Mucosa of stomach (tissue), 1 donor: Measurements from ENCODE around the gene NCF2.

ENCODE experiments used
- H3K27me3 ChIP-seq: one replicate; pipeline ENCODE4 v1.7.0; 2013; ENCODE audit warnings: mild to moderate bottlenecking, low read length; ENCODE audit not compliant: control insufficient read depth, insufficient read depth
- H3K36me3 ChIP-seq: one replicate; pipeline ENCODE4 v1.7.0; 2013; ENCODE audit warnings: low read length; ENCODE audit not compliant: control insufficient read depth, insufficient read depth
- H3K4me1 ChIP-seq: one replicate; pipeline ENCODE4 v1.7.0; 2013; ENCODE audit warnings: mild to moderate bottlenecking, low read length; ENCODE audit not compliant: control insufficient read depth, insufficient read depth
- H3K4me3 ChIP-seq: one replicate; pipeline ENCODE4 v1.7.0; 2013; ENCODE audit warnings: low read length
- H3K9ac ChIP-seq: one replicate; pipeline ENCODE4 v1.7.0; 2013; ENCODE audit warnings: mild to moderate bottlenecking, low read length, moderate library complexity
- H3K9me3 ChIP-seq: one replicate; pipeline ENCODE4 v1.7.0; 2013; ENCODE audit warnings: mild to moderate bottlenecking, low read length, moderate library complexity; ENCODE audit not compliant: control insufficient read depth
- donor health status: Pancreatic carcinoma.

NCF2 gene

GRCh38 chr1:183562701-183563100, 27.6 kb downstream of the NCF2 start:
- Histone ChIP-seq H3K9ac (no peak overlapping the region), H3K36me3 (no peaks in the 10 kb centered on the region), H3K4me3 (no peak overlapping the region), H3K4me1 (peaks cover 6% of the 10 kb centered on the region), H3K9me3 (no peaks in the 10 kb centered on the region), H3K27me3 (no peaks in the 10 kb centered on the region)

- Histone ChIP-seq H3K9me3 (no peaks in the 10 kb centered on the region), H3K4me3 (no peak overlapping the region), H3K4me1 (no peaks in the 10 kb centered on the region), H3K9ac (no peak overlapping the region), H3K36me3 (no peaks in the 10 kb centered on the region), H3K27me3 (no peaks in the 10 kb centered on the region)
These were observed 31.2 kb downstream of the NCF2 start for GRCh38 chr1:183559061-183559460.

GRCh38 chr1:183554577-183554976, 35.7 kb downstream of the NCF2 start:
- no peaks in the 10 kb centered on the region for H3K36me3 ChIP-seq
- no peaks in the 10 kb centered on the region for H3K9me3 ChIP-seq
- no peak overlapping the region for H3K4me3 ChIP-seq
- no peak overlapping the region for H3K9ac ChIP-seq
- peaks cover 4% of the 10 kb centered on the region for H3K4me1 ChIP-seq
- no peaks in the 10 kb centered on the region for H3K27me3 ChIP-seq

- Histone ChIP-seq H3K9me3 (no peaks in the 10 kb centered on the region), H3K27me3 (no peaks in the 10 kb centered on the region), H3K4me3 (no peak overlapping the region), H3K9ac (no peak overlapping the region), H3K36me3 (no peaks in the 10 kb centered on the region), H3K4me1 (peaks cover 4% of the 10 kb centered on the region)
These were observed 36.5 kb downstream of the NCF2 start for GRCh38 chr1:183553764-183554163.

DNA sequence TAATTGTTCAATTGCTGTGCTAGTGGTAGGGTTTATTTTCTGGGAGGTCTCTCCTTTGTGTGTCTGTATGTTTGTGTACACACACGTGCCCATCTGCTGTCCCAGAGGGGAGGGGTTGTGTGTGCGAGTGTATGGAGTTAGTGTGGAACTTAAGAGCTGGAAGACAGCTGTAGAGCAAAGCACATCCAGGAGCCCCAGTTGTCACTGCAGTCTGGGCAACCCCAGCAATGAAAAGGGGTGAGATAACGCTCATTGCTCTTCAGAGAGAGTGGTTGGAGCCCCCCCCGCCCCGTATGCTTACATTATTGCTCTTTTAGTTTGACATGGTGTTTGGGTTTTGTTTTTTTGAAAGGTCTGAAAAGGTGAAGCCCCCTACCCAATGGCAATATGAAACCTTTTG, 36.9 kb downstream of the NCF2 start:
- Histone ChIP-seq H3K9me3 (no peaks in the 10 kb centered on the region), H3K9ac (no peak overlapping the region), H3K36me3 (no peaks in the 10 kb centered on the region), H3K4me1 (peaks cover 4% of the 10 kb centered on the region), H3K4me3 (no peak overlapping the region), H3K27me3 (no peaks in the 10 kb centered on the region)

DNA sequence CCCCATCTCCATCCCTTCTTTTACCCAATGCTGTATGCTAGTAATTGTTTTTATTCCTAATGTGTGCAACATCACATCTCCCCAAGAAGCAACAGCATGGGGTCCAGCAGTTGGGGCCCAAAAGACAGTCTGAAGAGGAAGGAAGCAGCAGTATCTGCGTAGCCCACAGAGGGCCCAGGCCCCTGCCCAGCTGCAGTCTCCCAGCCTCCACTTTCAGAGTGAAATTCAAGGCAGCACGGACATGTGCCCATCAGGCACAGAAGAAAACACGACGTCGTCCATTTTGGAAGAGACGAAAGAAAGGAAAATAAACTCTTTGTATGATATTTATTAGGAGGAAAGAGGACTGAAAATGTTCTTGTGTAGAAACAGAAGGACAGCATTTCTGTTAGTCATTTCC, 37.4 kb downstream of the NCF2 start:
- Histone ChIP-seq H3K4me1 (peaks cover 4% of the 10 kb centered on the region), H3K27me3 (no peaks in the 10 kb centered on the region), H3K4me3 (no peak overlapping the region), H3K36me3 (no peaks in the 10 kb centered on the region), H3K9ac (no peak overlapping the region), H3K9me3 (no peaks in the 10 kb centered on the region)

- no peaks in the 10 kb centered on the region for H3K36me3 ChIP-seq
- H3K9me3 ChIP-seq, result no peaks in the 10 kb centered on the region
These were observed 37.8 kb downstream of the NCF2 start for GRCh38 chr1:183552441-183552840.

DNA sequence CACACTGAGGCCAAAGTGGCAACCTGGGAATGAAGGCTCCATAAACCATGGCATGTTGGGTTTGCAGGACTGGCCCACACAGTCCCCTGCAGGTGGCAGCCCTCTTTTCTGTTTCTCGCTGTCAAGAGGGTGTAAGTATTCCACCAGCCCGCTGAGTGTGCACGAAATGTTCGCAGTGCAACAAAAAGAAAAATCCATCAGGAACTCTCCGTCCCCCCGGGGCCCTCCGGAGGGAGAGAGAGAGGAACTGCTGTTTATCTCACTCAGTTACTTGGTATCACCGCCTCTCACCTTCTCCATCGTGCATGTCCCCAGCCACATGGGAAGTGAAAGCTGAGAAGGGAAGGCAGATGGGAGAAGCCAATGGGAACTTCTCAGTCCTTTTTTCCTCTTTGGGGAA, 38.3 kb downstream of the NCF2 start:
- Histone ChIP-seq H3K27me3 (no peaks in the 10 kb centered on the region), H3K9ac (no peak overlapping the region), H3K9me3 (no peaks in the 10 kb centered on the region), H3K4me3 (no peak overlapping the region), H3K4me1 (peaks cover 4% of the 10 kb centered on the region), H3K36me3 (no peaks in the 10 kb centered on the region)

More at GRCh38 chr1:183552441-183552840, 37.8 kb downstream of the NCF2 start:
- Histone ChIP-seq H3K9ac (no peak overlapping the region), H3K4me1 (peaks cover 4% of the 10 kb centered on the region), H3K27me3 (no peaks in the 10 kb centered on the region), H3K4me3 (no peak overlapping the region)

- Histone ChIP-seq H3K4me3 (no peak overlapping the region), H3K36me3 (no peaks in the 10 kb centered on the region), H3K9ac (no peak overlapping the region), H3K27me3 (no peaks in the 10 kb centered on the region), H3K4me1 (peaks cover 4% of the 10 kb centered on the region), H3K9me3 (no peaks in the 10 kb centered on the region)
These were observed 39.3 kb downstream of the NCF2 start for GRCh38 chr1:183550915-183551314.

DNA sequence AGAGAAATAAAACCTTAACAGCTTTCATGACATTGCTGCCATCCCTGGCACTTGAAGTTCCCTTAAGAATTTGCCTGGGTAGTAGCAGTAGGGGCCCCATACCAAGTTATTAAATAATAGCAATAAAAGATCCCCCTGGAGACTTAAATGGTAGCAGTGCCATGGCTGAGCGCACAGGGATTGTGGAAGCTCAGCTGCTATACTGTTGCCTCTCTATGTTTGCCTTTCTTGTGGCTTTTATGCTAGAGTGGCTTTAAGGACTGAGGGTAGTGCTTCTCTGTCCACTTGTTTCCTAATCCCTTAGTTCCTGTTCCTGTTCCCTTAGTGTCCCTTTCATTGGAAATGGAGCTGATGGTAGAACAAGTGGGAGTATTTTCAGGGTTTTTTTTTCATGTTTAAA, 42.1 kb downstream of the NCF2 start:
- no peaks in the 10 kb centered on the region for H3K9me3 ChIP-seq
- H3K27me3 ChIP-seq, result no peaks in the 10 kb centered on the region
- H3K36me3 ChIP-seq, result no peaks in the 10 kb centered on the region
- no peak overlapping the region for H3K9ac ChIP-seq
- no peaks in the 10 kb centered on the region for H3K4me1 ChIP-seq
- H3K4me3 ChIP-seq, result no peak overlapping the region

DNA sequence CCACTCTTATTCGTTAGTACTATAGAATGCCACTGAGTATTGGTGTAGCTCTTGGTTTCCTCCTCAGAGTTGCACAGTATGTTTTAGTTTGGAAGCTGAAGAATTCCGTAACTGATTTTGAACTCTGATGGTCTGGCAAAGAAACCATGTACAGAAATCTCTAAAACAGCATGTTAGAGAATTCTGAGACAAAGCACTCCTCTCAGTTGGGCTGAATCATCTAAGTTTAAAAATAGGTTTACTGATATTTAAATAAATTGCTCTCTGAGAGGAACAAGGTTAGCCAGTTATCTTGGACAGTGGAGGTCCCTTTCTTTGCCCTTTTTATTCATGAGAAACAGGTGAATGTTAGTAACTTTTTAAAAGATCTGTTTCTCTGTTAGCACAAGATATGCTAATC, 43.8 kb downstream of the NCF2 start:
- H3K36me3 ChIP-seq, result no peaks in the 10 kb centered on the region
- H3K27me3 ChIP-seq, result no peaks in the 10 kb centered on the region
- no peaks in the 10 kb centered on the region for H3K4me1 ChIP-seq
- H3K9me3 ChIP-seq, result no peaks in the 10 kb centered on the region
- H3K9ac ChIP-seq, result no peak overlapping the region
- H3K4me3 ChIP-seq, result no peak overlapping the region

DNA sequence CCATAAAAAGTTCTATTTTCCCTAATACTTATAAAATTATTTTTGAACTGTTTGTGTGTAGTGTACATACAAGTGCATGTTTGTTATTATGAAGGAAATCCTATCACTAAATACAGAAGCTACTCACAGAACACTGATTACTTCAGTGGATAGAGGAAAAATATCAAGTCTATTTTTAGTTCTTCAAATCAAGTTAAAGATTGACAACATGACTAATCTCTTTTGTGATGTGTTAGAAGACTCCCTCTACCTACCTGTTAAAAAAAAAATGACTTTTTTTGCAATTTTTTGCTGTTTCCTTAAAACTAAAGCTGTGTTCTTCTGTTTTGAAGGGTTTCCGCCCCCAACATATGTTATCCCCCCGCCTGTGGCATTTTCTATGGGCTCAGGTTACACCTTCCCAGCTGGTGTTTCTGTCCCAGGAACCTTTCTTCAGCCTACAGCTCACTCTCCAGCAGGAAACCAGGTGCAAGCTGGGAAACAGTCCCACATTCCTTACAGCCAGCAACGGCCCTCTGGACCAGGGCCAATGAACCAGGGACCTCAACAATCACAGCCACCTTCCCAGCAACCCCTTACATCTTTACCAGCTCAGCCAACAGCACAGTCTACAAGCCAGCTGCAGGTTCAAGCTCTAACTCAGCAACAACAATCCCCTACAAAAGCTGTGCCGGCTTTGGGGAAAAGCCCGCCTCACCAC, 45.5 kb downstream of the NCF2 start:
- Histone ChIP-seq H3K27me3 (no peaks in the 10 kb centered on the region), H3K36me3 (no peaks in the 10 kb centered on the region), H3K9ac (no peak overlapping the region), H3K9me3 (no peaks in the 10 kb centered on the region), H3K4me1 (no peaks in the 10 kb centered on the region), H3K4me3 (no peak overlapping the region)
